ENCODE measurements around the gene INO80B. TPM values are rescaled to one million over a fixed set of nuclear protein-coding genes. Genes with fewer than 3 reads are reported as not detected.

Gene INO80B
- total and polyA plus RNA-seq, 11 donors, result 11.7 to 29.2 (median 22.6) TPM

- no peak overlapping the region for H3K4me3 ChIP-seq
- intact Hi-C loops (cut with DNase I), result no loop called here
- WGBS, 4 donors, result 87 to 95% (median 89%) methylated on average over 5 of the region's 5 CpGs
These were observed 20.0 kb downstream of the INO80B start for GRCh38 chr2:74474899-74475298.

GRCh38 chr2:74481431-74481830 lies 26.5 kb downstream of the INO80B start:
- Histone ChIP-seq H3K4me1 (peaks cover 5 to 42% (median 25%) of the 10 kb centered on the region in 12 donors), H3K9me3 (no peaks in the 10 kb centered on the region), H3K27ac (peak overlapping the region in 6 of 12 donors; percentile 87 to 97 (median 89)), H3K27me3 (no peaks in the 10 kb centered on the region), H3K36me3 (peaks cover 0 to 57% (median 45%) of the 10 kb centered on the region in 9 donors), H3K4me3 (peak overlapping the region; percentile 71 to 98 (median 88))
- ATAC-seq, result no peak
- WGBS, 4 donors, result 47 to 69% (median 61%) methylated on average over 3 of the region's 3 CpGs
- intact Hi-C loops (cut with DNase I), result loop anchor here in 2 of 10 donors (5.0 kb wide), 2 partner anchors 51 to 106 kb away; no protein-coding TSS in a partner anchor
- TF ChIP-seq POLR2A (IDR thresholded peaks at IDR 0.05) (no peak), CTCF (IDR thresholded peaks at IDR 0.05) (no peak)
- no peak for DNase-seq

More at GRCh38 chr2:74474899-74475298, 20.0 kb downstream of the INO80B start:
- DNase-seq (no peak), ATAC-seq (no peak)
- Histone ChIP-seq H3K27ac (no peak overlapping the region), H3K4me1 (peaks cover 4 to 34% (median 21%) of the 10 kb centered on the region in 12 donors), H3K36me3 (peaks cover 0 to 51% (median 37%) of the 10 kb centered on the region in 9 donors), H3K27me3 (no peaks in the 10 kb centered on the region), H3K9me3 (no peaks in the 10 kb centered on the region)
- peak in 5 of 12 donors; percentile 7 to 17 (median 12) for TF ChIP-seq CTCF (IDR thresholded peaks at IDR 0.05)
- no peak for TF ChIP-seq POLR2A (IDR thresholded peaks at IDR 0.05)

- H3K4me3 ChIP-seq, result peak overlapping the region; percentile 71 to 98 (median 88)
- TF ChIP-seq CTCF (IDR thresholded peaks at IDR 0.05) (no peak), POLR2A (IDR thresholded peaks at IDR 0.05) (no peak)
- 1 to 2% (median 1%) methylated on average over 36 to 80 of the region's 80 CpGs for WGBS, 4 donors
- DNase-seq (peak in 1 of 5 donors; percentile 85), ATAC-seq (peak; percentile 12 to 72 (median 68))
- peak overlapping the region; percentile 73 to 97 (median 92) for H3K27ac ChIP-seq
- peaks cover 5 to 34% (median 25%) of the 10 kb centered on the region in 12 donors for H3K4me1 ChIP-seq
- intact Hi-C loops (cut with DNase I), result loop anchor here in 6 of 10 donors (1.0 to 5.0 kb wide), 9 partner anchors 25 to 107 kb away; partner anchors contain the start of genes INO80B (in 2 of the 6) and PCGF1 (in 1 of the 6)
- peaks cover 0 to 59% (median 50%) of the 10 kb centered on the region in 9 donors for H3K36me3 ChIP-seq
- no peaks in the 10 kb centered on the region for H3K27me3 ChIP-seq
- H3K9me3 ChIP-seq, result no peaks in the 10 kb centered on the region
These were observed 27.3 kb downstream of the INO80B start for GRCh38 chr2:74481961-74482800.
